Endothelial cell of umbilical vein (primary cell): Measurements from ENCODE around the gene STYK1. TPM values are rescaled to one million over a fixed set of nuclear protein-coding genes. Genes with fewer than 3 reads are reported as not detected.

ENCODE experiments used
- BruUV-seq: library from RNA; stranded (reverse); fragments of 400-500 nt; replicated peaks from 2 replicates; lab custom pipeline; 2021; lab: Mats Ljungman, UMichigan
- CTCF ChIA-PET: fragments of 300-600, 350-600 bp; sonication (Branson Sonifier 250); formaldehyde crosslinking; loops from one replicate; lab custom pipeline; 2021; ENCODE audit warnings: antibody characterized with exemption, inconsistent platforms; lab: Charles Lee
- POLR2A ChIA-PET: fragments of 300-600, 350-600 bp; sonication (Branson Sonifier 250); formaldehyde crosslinking; loops from one replicate; lab custom pipeline; 2021; ENCODE audit warnings: antibody characterized with exemption, inconsistent platforms; lab: Charles Lee
- DNase-seq: peaks from one replicate; pipeline ENCODE4 v3.0.0-alpha.2; 2011; ENCODE audit warnings: low read depth, low spot score
- FAIRE-seq: peaks from 2 replicates; lab custom pipeline; 2011; peaks lifted over from hg19 to GRCh38; lab: Jason Lieb, UNC
- H2AFZ ChIP-seq: 2 replicates; pipeline ENCODE4 v1.6.0; 2012; ENCODE audit warnings: low read depth, low read length, control low read depth, inconsistent platforms
- H3K27ac ChIP-seq: 2 replicates; pipeline ENCODE4 v1.5.1; 2011; ENCODE audit warnings: low read depth, mild to moderate bottlenecking, control low read depth, low read length, moderate library complexity; ENCODE audit not compliant: insufficient read depth
- H3K27me3 ChIP-seq, 2 experiments: 2 replicates each; pipeline versions ENCODE4 v1.6.0 to v1.6.1; 2011; ENCODE audit warnings: low read length in 2 of 2, mixed read lengths in 1 of 2; ENCODE audit not compliant: control insufficient read depth in 2 of 2, insufficient read depth in 2 of 2
- H3K36me3 ChIP-seq, 2 experiments: 2 replicates in 1 of 2; 3 replicates in 1 of 2; pipeline ENCODE4 v1.5.1; 2011; ENCODE audit warnings: low read length in 2 of 2, mild to moderate bottlenecking in 1 of 2, moderate library complexity in 1 of 2; ENCODE audit not compliant: control insufficient read depth in 2 of 2, insufficient read depth in 2 of 2; ENCODE audit errors: extremely low read depth in 1 of 2
- H3K4me1 ChIP-seq: 3 replicates; pipeline ENCODE4 v1.5.1; 2011; ENCODE audit warnings: mild to moderate bottlenecking, low read length; ENCODE audit not compliant: control insufficient read depth, insufficient read depth; ENCODE audit errors: extremely low read depth
- H3K4me2 ChIP-seq: 2 replicates; pipeline ENCODE4 v1.6.1; 2011; ENCODE audit warnings: low read length, control low read depth, mixed read lengths; ENCODE audit not compliant: insufficient read depth
- H3K4me3 ChIP-seq, 3 experiments: fragments of 200-600 bp in 1 of 3; sonication (generic), shearing (Covaris generic) in 1 of 3; replicated peaks in 1 of 3; 2 replicates each; pipeline ENCODE4 v1.5.1; 2011 to 2016; ENCODE audit warnings: control low read depth in 3 of 3, low read length in 3 of 3, mild to moderate bottlenecking in 2 of 3, inconsistent platforms in 1 of 3, low read depth in 1 of 3, moderate library complexity in 1 of 3; ENCODE audit not compliant: insufficient read depth in 1 of 3
- H3K79me2 ChIP-seq: 2 replicates; pipeline ENCODE4 v1.6.0; 2012; ENCODE audit warnings: low read length, inconsistent platforms; ENCODE audit not compliant: control insufficient read depth, insufficient read depth
- H3K9ac ChIP-seq: replicated peaks from 2 replicates; pipeline ENCODE3; 2011; ENCODE audit warnings: low read length, control low read depth; ENCODE audit not compliant: insufficient read depth; ENCODE audit errors: extremely low read depth
- H3K9me1 ChIP-seq: replicated peaks from 3 replicates; pipeline ENCODE4 v1.6.0; 2011; ENCODE audit warnings: mild to moderate bottlenecking, low read length; ENCODE audit not compliant: control insufficient read depth, insufficient read depth; ENCODE audit errors: extremely low read depth
- H3K9me3 ChIP-seq: replicated peaks from 2 replicates; pipeline ENCODE4 v1.5.1; 2012; ENCODE audit warnings: low read length, inconsistent platforms; ENCODE audit not compliant: control insufficient read depth, insufficient read depth
- H4K20me1 ChIP-seq: replicated peaks from 2 replicates; pipeline ENCODE3; 2011; ENCODE audit warnings: mild to moderate bottlenecking, low read length; ENCODE audit not compliant: control insufficient read depth, insufficient read depth; ENCODE audit errors: extremely low read depth
- EZH2 ChIP-seq: IDR thresholded peaks from 2 replicates; pipeline ENCODE4 v1.6.1; 2012; ENCODE audit warnings: borderline replicate concordance, low read depth, mild to moderate bottlenecking, moderate library complexity, low read length, inconsistent platforms; ENCODE audit not compliant: severe bottlenecking
- FOS ChIP-seq: IDR thresholded peaks from 2 replicates; pipeline ENCODE4 v1.6.1; 2011; ENCODE audit warnings: mild to moderate bottlenecking, low read length, moderate library complexity, borderline replicate concordance; ENCODE audit not compliant: insufficient read depth
- GATA2 ChIP-seq: IDR thresholded peaks from 2 replicates; pipeline ENCODE4 v1.7.0; 2011; ENCODE audit warnings: low read depth, mild to moderate bottlenecking, moderate library complexity, mixed read lengths, low read length; ENCODE audit not compliant: insufficient read length, insufficient read depth
- JUN ChIP-seq: IDR thresholded peaks from 2 replicates; pipeline ENCODE4 v1.6.1; 2011; ENCODE audit warnings: borderline replicate concordance, low read depth; ENCODE audit not compliant: insufficient read length, insufficient read depth
- MYC ChIP-seq: IDR thresholded peaks from one replicate; pipeline ENCODE4 v1.6.1; 2011; ENCODE audit warnings: mild to moderate bottlenecking, low read depth, low read length
- POLR2A ChIP-seq: IDR thresholded peaks from 2 replicates; pipeline ENCODE4 v1.6.1; 2012; ENCODE audit warnings: low read depth, mild to moderate bottlenecking, control low read depth, low read length
- POLR2AphosphoS5 ChIP-seq: IDR thresholded peaks from 2 replicates; pipeline ENCODE4 v1.6.1; 2012; ENCODE audit warnings: low read depth, mild to moderate bottlenecking, control low read depth, low read length, moderate library complexity; ENCODE audit not compliant: insufficient read depth
- dilution Hi-C: fragments of 300-500 bp; cut with MboI; formaldehyde crosslinking; loops from one replicate; pipeline ENCODE4 v1.15.0; 2019; ENCODE audit warnings: low sequenced_read_pairs; ENCODE audit not compliant: extremely low pct_ligation_motif_present
- intact Hi-C: fragments of 100-400 bp; cut with micrococcal nuclease; formaldehyde crosslinking; loops from one replicate; pipeline ENCODE4 v1.10.0; 2022
- polyA plus RNA-seq, 4 experiments: library from polyadenylated mRNA; depleted of rRNA in 3 of 4; stranded (reverse) in 3 of 4; unstranded in 1 of 4; fragments of >200 nt; gene quantifications; 2 replicates each; pipeline versions ENCODE4 v1.2.1 to v1.2.3, GENCODE V29; 2011 to 2012; ENCODE audit warnings: missing spikeins in 1 of 4
- total RNA-seq: library from RNA; stranded (reverse); gene quantifications from 2 replicates; pipeline ENCODE4 v1.2.3, GENCODE V29; 2021
- TF ChIP-seq, protein P1 (sequence below): IDR thresholded peaks from 2 replicates; pipeline ENCODE4 v1.6.1; 2011; ENCODE audit not compliant: insufficient read depth, insufficient read length
- TF ChIP-seq, protein P2 (sequence below), 2 donors: IDR thresholded peaks; 1 replicate in 1 of 2; 2 replicates in 1 of 2; pipeline ENCODE4 v1.5.1; 2011; ENCODE audit warnings: low read length in 2 of 2, mild to moderate bottlenecking in 2 of 2, moderate library complexity in 2 of 2, control low read depth in 1 of 2, inconsistent platforms in 1 of 2, low read depth in 1 of 2; ENCODE audit not compliant: insufficient read depth in 1 of 2; ENCODE audit errors: extremely low read depth in 1 of 2

The STYK1 gene
- total and polyA plus RNA-seq, 2 donors (not counting 3 experiments of a cell fraction or from before 2014, with no cell fraction given): 7.7 to 15.2 TPM

DNA sequence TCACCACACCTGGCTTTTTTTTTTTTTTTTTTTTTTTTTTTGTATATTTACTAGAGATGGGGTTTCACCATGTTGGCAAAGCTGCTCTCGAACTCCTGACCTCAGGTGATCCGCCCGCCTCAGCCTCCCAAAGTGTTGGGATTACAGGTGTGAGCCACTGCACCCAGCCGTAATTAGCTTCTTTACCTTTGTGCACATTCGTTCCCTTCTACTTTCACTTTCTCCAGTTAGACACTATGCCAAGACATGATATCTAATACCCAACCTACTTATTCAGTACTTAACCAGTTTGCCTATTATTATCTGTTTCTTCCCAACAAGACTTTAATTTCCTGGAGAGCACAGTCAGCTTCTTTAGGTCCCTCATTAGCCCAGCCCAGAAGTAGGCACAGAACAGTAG, 5.3 kb downstream of the STYK1 start:
- no peak for FAIRE-seq

More for the DNA sequence above, 5.3 kb downstream of the STYK1 start:
- Histone ChIP-seq H3K9ac (peak overlapping the region; percentile 46), H3K9me3 (no peaks in the 10 kb centered on the region), H3K27me3 (no peaks in the 10 kb centered on the region), H3K4me1 (peaks cover 41% of the 10 kb centered on the region), H2AFZ (no peak overlapping the region), H3K27ac (peak overlapping the region; percentile 82), H3K4me3 (no peak overlapping the region), H3K4me2 (peak overlapping the region; percentile 84), H3K9me1 (no peaks in the 10 kb centered on the region), H3K36me3 (no peaks in the 10 kb centered on the region), H3K79me2 (peaks cover 70% of the 10 kb centered on the region), H4K20me1 (no peaks in the 10 kb centered on the region)
- TF ChIP-seq, protein P1, sequence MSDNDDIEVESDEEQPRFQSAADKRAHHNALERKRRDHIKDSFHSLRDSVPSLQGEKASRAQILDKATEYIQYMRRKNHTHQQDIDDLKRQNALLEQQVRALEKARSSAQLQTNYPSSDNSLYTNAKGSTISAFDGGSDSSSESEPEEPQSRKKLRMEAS: no peak
- no peak for TF ChIP-seq EZH2
- TF ChIP-seq POLR2AphosphoS5: no peak
- no peak for TF ChIP-seq JUN
- no peak for TF ChIP-seq FOS
- no peak for TF ChIP-seq POLR2A
- no peak for TF ChIP-seq MYC
- no peak for TF ChIP-seq GATA2
- TF ChIP-seq, protein P2, sequence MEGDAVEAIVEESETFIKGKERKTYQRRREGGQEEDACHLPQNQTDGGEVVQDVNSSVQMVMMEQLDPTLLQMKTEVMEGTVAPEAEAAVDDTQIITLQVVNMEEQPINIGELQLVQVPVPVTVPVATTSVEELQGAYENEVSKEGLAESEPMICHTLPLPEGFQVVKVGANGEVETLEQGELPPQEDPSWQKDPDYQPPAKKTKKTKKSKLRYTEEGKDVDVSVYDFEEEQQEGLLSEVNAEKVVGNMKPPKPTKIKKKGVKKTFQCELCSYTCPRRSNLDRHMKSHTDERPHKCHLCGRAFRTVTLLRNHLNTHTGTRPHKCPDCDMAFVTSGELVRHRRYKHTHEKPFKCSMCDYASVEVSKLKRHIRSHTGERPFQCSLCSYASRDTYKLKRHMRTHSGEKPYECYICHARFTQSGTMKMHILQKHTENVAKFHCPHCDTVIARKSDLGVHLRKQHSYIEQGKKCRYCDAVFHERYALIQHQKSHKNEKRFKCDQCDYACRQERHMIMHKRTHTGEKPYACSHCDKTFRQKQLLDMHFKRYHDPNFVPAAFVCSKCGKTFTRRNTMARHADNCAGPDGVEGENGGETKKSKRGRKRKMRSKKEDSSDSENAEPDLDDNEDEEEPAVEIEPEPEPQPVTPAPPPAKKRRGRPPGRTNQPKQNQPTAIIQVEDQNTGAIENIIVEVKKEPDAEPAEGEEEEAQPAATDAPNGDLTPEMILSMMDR (IDR thresholded peaks at IDR 0.05; ENCODE audit: extremely low read depth in 1 of 2, insufficient read depth in 1 of 2, low read depth in 1 of 2, low read length in 2 of 2): no peak
- intact Hi-C loops (no loop called here), dilution Hi-C loops (no loop called here)
- ChIA-PET CTCF (interaction anchor here (0.7 to 2.2 kb wide), 7 partner anchors 9 to 918 kb away, joined by 3 to 9 read pairs (median 4); partner anchors contain the start of gene MAGOHB), POLR2A (interaction anchor here (1.0 kb wide), 1 partner anchor 55 kb away, joined by 3 read pairs; the partner anchor contains the start of gene MAGOHB)
- no TSS peak for BruUV-seq
- DNase-seq: peak; percentile 31
